K562 (cell line): ENCODE results near the gene RPS17. TPM values are rescaled to one million over a fixed set of nuclear protein-coding genes. Genes with fewer than 3 reads are reported as not detected.

Experiments
- polyA plus RNA-seq, 8 experiments: library from polyadenylated mRNA; depleted of rRNA in 4 of 8; stranded (reverse) in 5 of 8; unstranded in 3 of 8; fragments of >200 nt; fragmentation: Nextera tagmentation in 2 of 8; fragmentation: Illumina TruSeq in 1 of 8; extraction: Ambion mirVana in 2 of 8; extraction: Trizol in 1 of 8; gene quantifications; 2 replicates each; pipeline versions ENCODE4 v1.2.1 to v1.2.3, GENCODE V29; 2011 to 2014; ENCODE audit warnings: inconsistent platforms in 1 of 8, missing spikeins in 1 of 8
- total RNA-seq, 7 experiments: library from RNA; depleted of rRNA in 6 of 7; stranded (reverse); fragments of >200 nt in 6 of 7; fragmentation: Illumina TruSeq in 2 of 7; extraction: Trizol in 2 of 7; gene quantifications; 2 replicates each; pipeline versions ENCODE4 v1.2.1 to v1.2.3, GENCODE V29; 2011 to 2021; ENCODE audit warnings: low replicate concordance in 1 of 7

The RPS17 gene
- total and polyA plus RNA-seq, 9 of the 15 experiments (the other 6 are each of a cell fraction or from before 2014, with no cell fraction given), result 1,988 to 6,515 (median 5,229) TPM

Other genes with a start within 250 kb of the RPS17 start
- 2.4 and 2.7 TPM in 2 replicates for gene GOLGA6L10, start 191.0 kb downstream of the RPS17 start, total RNA-seq (2014; rRNA removed)
- gene GOLGA6L10, start 191.0 kb downstream of the RPS17 start, total RNA-seq (2014; rRNA removed; fragmentation: Illumina TruSeq; extraction: Trizol), result 1.9 and 3.0 TPM in 2 replicates
- 2.0 TPM in 2 replicates for gene GOLGA6L10, start 191.0 kb downstream of the RPS17 start, total RNA-seq (2015; rRNA removed; fragmentation: Illumina TruSeq; extraction: Trizol)
- gene GOLGA6L10, start 191.0 kb downstream of the RPS17 start, total RNA-seq (2021), result 2.2 TPM in 2 replicates
- gene GOLGA6L10, start 191.0 kb downstream of the RPS17 start, polyA plus RNA-seq (2011; rRNA removed), result 4.0 and 4.1 TPM in 2 replicates
- 1.5 and 2.0 TPM in 2 replicates for gene GOLGA6L10, start 191.0 kb downstream of the RPS17 start, polyA plus RNA-seq (2014; fragmentation: Illumina TruSeq; extraction: Trizol)
- under 1 TPM; 0.32 to 0.34 TPM for gene GOLGA6L10, start 191.0 kb downstream of the RPS17 start, polyA plus RNA-seq (2014; fragmentation: Nextera tagmentation; extraction: Ambion mirVana)
- gene GOLGA6L10, start 191.0 kb downstream of the RPS17 start, polyA plus RNA-seq (2014; rRNA removed), result 2.7 and 7.1 TPM in 2 replicates
- 6.4 and 7.0 TPM in 2 replicates for gene GOLGA6L9, start 110.6 kb downstream of the RPS17 start, total RNA-seq (2014; rRNA removed)
- 4.0 and 4.4 TPM in 2 replicates for gene GOLGA6L9, start 110.6 kb downstream of the RPS17 start, total RNA-seq (2014; rRNA removed; fragmentation: Illumina TruSeq; extraction: Trizol)
- 4.9 and 5.8 TPM in 2 replicates for gene GOLGA6L9, start 110.6 kb downstream of the RPS17 start, total RNA-seq (2015; rRNA removed; fragmentation: Illumina TruSeq; extraction: Trizol)
- 2.6 and 3.2 TPM in 2 replicates for gene GOLGA6L9, start 110.6 kb downstream of the RPS17 start, total RNA-seq (2021)
- 5.7 and 6.8 TPM in 2 replicates for gene GOLGA6L9, start 110.6 kb downstream of the RPS17 start, polyA plus RNA-seq (2011; rRNA removed)
- 6.7 and 7.0 TPM in 2 replicates for gene GOLGA6L9, start 110.6 kb downstream of the RPS17 start, polyA plus RNA-seq (2014; fragmentation: Illumina TruSeq; extraction: Trizol)
- gene GOLGA6L9, start 110.6 kb downstream of the RPS17 start, polyA plus RNA-seq (2014; fragmentation: Nextera tagmentation; extraction: Ambion mirVana), result 1 to 10 TPM; 1.1 to 1.2 TPM
- 7.9 and 11.4 TPM in 2 replicates for gene GOLGA6L9, start 110.6 kb downstream of the RPS17 start, polyA plus RNA-seq (2014; rRNA removed)
- gene CPEB1, start 106.9 kb upstream of the RPS17 start, total RNA-seq (2014; rRNA removed), result 6.3 and 10.9 TPM in 2 replicates
- gene CPEB1, start 106.9 kb upstream of the RPS17 start, total RNA-seq (2014; rRNA removed; fragmentation: Illumina TruSeq; extraction: Trizol), result 8.9 and 9.7 TPM in 2 replicates
- 10.2 and 10.5 TPM in 2 replicates for gene CPEB1, start 106.9 kb upstream of the RPS17 start, total RNA-seq (2015; rRNA removed; fragmentation: Illumina TruSeq; extraction: Trizol)
- gene CPEB1, start 106.9 kb upstream of the RPS17 start, total RNA-seq (2021), result 13.4 and 13.7 TPM in 2 replicates
- 11.3 and 19.7 TPM in 2 replicates for gene CPEB1, start 106.9 kb upstream of the RPS17 start, polyA plus RNA-seq (2011; rRNA removed)
- gene CPEB1, start 106.9 kb upstream of the RPS17 start, polyA plus RNA-seq (2014; fragmentation: Illumina TruSeq; extraction: Trizol), result 9.1 and 11.0 TPM in 2 replicates
- 1 to 10 TPM; 2.2 to 2.8 TPM for gene CPEB1, start 106.9 kb upstream of the RPS17 start, polyA plus RNA-seq (2014; fragmentation: Nextera tagmentation; extraction: Ambion mirVana)
- gene CPEB1, start 106.9 kb upstream of the RPS17 start, polyA plus RNA-seq (2014; rRNA removed), result 8.9 and 9.8 TPM in 2 replicates
- gene AP3B2, start 169.4 kb upstream of the RPS17 start, total RNA-seq (2014; rRNA removed), result 0.09 TPM in 1 of 2 replicates, not detected in the other
- gene AP3B2, start 169.4 kb upstream of the RPS17 start, total RNA-seq (2014; rRNA removed; fragmentation: Illumina TruSeq; extraction: Trizol), result 0.04 and 0.19 TPM in 2 replicates
- gene AP3B2, start 169.4 kb upstream of the RPS17 start, total RNA-seq (2015; rRNA removed; fragmentation: Illumina TruSeq; extraction: Trizol), result not detected in 2 replicates
- gene AP3B2, start 169.4 kb upstream of the RPS17 start, total RNA-seq (2021), result 0.18 TPM in 1 of 2 replicates, not detected in the other
- 0.15 and 0.46 TPM in 2 replicates for gene AP3B2, start 169.4 kb upstream of the RPS17 start, polyA plus RNA-seq (2011; rRNA removed)
- gene AP3B2, start 169.4 kb upstream of the RPS17 start, polyA plus RNA-seq (2014; fragmentation: Illumina TruSeq; extraction: Trizol), result 0.13 and 0.14 TPM in 2 replicates
- under 1 TPM; 0.10 to 0.11 TPM for gene AP3B2, start 169.4 kb upstream of the RPS17 start, polyA plus RNA-seq (2014; fragmentation: Nextera tagmentation; extraction: Ambion mirVana)
- gene AP3B2, start 169.4 kb upstream of the RPS17 start, polyA plus RNA-seq (2014; rRNA removed), result 0.03 and 0.04 TPM in 2 replicates